B cell (primary cell): ENCODE measurements around the gene RGS2.

Experiments used
- EZH2 ChIP-seq: IDR thresholded peaks from 2 replicates; pipeline ENCODE4 v1.6.1; 2012; ENCODE audit warnings: borderline replicate concordance, low read depth, mild to moderate bottlenecking, moderate library complexity, low read length; ENCODE audit not compliant: insufficient read depth, poor library complexity, severe bottlenecking
- TF ChIP-seq, protein P1 (sequence below): fragments of 200-600 bp; IDR thresholded peaks from one replicate; pipeline ENCODE4 v1.8.0; 2022; ENCODE audit warnings: antibody characterized with exemption, mild to moderate bottlenecking

- no peak for TF ChIP-seq EZH2
- TF ChIP-seq, protein P1, sequence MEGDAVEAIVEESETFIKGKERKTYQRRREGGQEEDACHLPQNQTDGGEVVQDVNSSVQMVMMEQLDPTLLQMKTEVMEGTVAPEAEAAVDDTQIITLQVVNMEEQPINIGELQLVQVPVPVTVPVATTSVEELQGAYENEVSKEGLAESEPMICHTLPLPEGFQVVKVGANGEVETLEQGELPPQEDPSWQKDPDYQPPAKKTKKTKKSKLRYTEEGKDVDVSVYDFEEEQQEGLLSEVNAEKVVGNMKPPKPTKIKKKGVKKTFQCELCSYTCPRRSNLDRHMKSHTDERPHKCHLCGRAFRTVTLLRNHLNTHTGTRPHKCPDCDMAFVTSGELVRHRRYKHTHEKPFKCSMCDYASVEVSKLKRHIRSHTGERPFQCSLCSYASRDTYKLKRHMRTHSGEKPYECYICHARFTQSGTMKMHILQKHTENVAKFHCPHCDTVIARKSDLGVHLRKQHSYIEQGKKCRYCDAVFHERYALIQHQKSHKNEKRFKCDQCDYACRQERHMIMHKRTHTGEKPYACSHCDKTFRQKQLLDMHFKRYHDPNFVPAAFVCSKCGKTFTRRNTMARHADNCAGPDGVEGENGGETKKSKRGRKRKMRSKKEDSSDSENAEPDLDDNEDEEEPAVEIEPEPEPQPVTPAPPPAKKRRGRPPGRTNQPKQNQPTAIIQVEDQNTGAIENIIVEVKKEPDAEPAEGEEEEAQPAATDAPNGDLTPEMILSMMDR, result no peak
These were observed 699 bp upstream of the RGS2 start for GRCh38 chr1:192808163-192808517.
